Measurements from ENCODE around the gene SYDE2. TPM values are rescaled to one million over a fixed set of nuclear protein-coding genes. Genes with fewer than 3 reads are reported as not detected.

SYDE2 gene
- total and polyA plus RNA-seq, 2 experiments from 2014 or later, result 5.5 to 14.9 TPM

- Histone ChIP-seq H3K27me3 (no peaks in the 10 kb centered on the region), H3K9me2 (replicated peaks; ENCODE audit: insufficient read depth) (no peaks in the 10 kb centered on the region), H3K4me1 (ENCODE audit: insufficient read depth) (peaks cover 27% of the 10 kb centered on the region), H4K20me1 (ENCODE audit: insufficient read depth, poor library complexity, severe bottlenecking) (no peaks in the 10 kb centered on the region), H3K9me3 (ENCODE audit: low read depth) (no peaks in the 10 kb centered on the region), H3K27ac (peak overlapping the region; percentile 55), H2AFZ (peak overlapping the region; percentile 2), H3K4me2 (peak overlapping the region; percentile 55), H3K4me3 (no peak overlapping the region), H3K79me2 (no peaks in the 10 kb centered on the region), H3K36me3 (replicated peaks; ENCODE audit: insufficient read depth, low read depth) (no peaks in the 10 kb centered on the region)
- 19% methylated on average over 5 of the region's 5 CpGs for WGBS (ENCODE audit: low lambda C conversion rate, missing lambda C conversion rate)
- TF ChIP-seq EZH2phosphoT487 (IDR thresholded peaks at IDR 0.05; ENCODE audit: low read depth, severe bottlenecking, unreplicated experiment) (no peak), CTCF (IDR thresholded peaks at IDR 0.05; ENCODE audit: poor library complexity) (no peak), EZH2 (IDR thresholded peaks at IDR 0.05; ENCODE audit: borderline replicate concordance) (no peak)
- DNase-seq (ENCODE audit: low spot score), result no peak
Measured at GRCh38 chr1:85225624-85226380, 25.0 kb upstream of the SYDE2 start.

- WGBS (ENCODE audit: low lambda C conversion rate, missing lambda C conversion rate), result 17% methylated on average over 3 of the region's 3 CpGs
- peak; percentile 73 for DNase-seq (ENCODE audit: low spot score)
- Histone ChIP-seq H3K9me2 (replicated peaks; ENCODE audit: insufficient read depth) (no peaks in the 10 kb centered on the region), H4K20me1 (ENCODE audit: insufficient read depth, poor library complexity, severe bottlenecking) (no peaks in the 10 kb centered on the region), H3K4me3 (no peak overlapping the region), H3K4me2 (peak overlapping the region; percentile 55), H3K36me3 (replicated peaks; ENCODE audit: insufficient read depth, low read depth) (no peaks in the 10 kb centered on the region), H3K27me3 (no peaks in the 10 kb centered on the region), H3K27ac (peak overlapping the region; percentile 55), H3K79me2 (no peaks in the 10 kb centered on the region), H3K4me1 (ENCODE audit: insufficient read depth) (peaks cover 32% of the 10 kb centered on the region), H2AFZ (no peak overlapping the region), H3K9me3 (ENCODE audit: low read depth) (no peaks in the 10 kb centered on the region)
- TF ChIP-seq EZH2 (IDR thresholded peaks at IDR 0.05; ENCODE audit: borderline replicate concordance), result no peak
- TF ChIP-seq EZH2phosphoT487 (IDR thresholded peaks at IDR 0.05; ENCODE audit: low read depth, severe bottlenecking, unreplicated experiment), result no peak
- no peak for TF ChIP-seq CTCF (IDR thresholded peaks at IDR 0.05; ENCODE audit: poor library complexity)
Measured at GRCh38 chr1:85224734-85225623, 24.2 kb upstream of the SYDE2 start.

- TF ChIP-seq EZH2 (IDR thresholded peaks at IDR 0.05; ENCODE audit: borderline replicate concordance) (no peak), CTCF (IDR thresholded peaks at IDR 0.05; ENCODE audit: poor library complexity) (no peak), EZH2phosphoT487 (IDR thresholded peaks at IDR 0.05; ENCODE audit: low read depth, severe bottlenecking, unreplicated experiment) (no peak)
- no peaks in the 10 kb centered on the region for H3K79me2 ChIP-seq
- no peaks in the 10 kb centered on the region for H4K20me1 ChIP-seq (ENCODE audit: insufficient read depth, poor library complexity, severe bottlenecking)
- H3K9me2 ChIP-seq (replicated peaks; ENCODE audit: insufficient read depth), result no peaks in the 10 kb centered on the region
- H3K36me3 ChIP-seq (replicated peaks; ENCODE audit: insufficient read depth, low read depth), result no peaks in the 10 kb centered on the region
- no peak for DNase-seq (ENCODE audit: low spot score)
- H3K27ac ChIP-seq, result peak overlapping the region; percentile 12
- H3K4me1 ChIP-seq (ENCODE audit: insufficient read depth), result peaks cover 32% of the 10 kb centered on the region
- H3K4me3 ChIP-seq, result no peak overlapping the region
- H3K9me3 ChIP-seq (ENCODE audit: low read depth), result no peaks in the 10 kb centered on the region
- peak overlapping the region; percentile 55 for H3K4me2 ChIP-seq
- no peak overlapping the region for H2AFZ ChIP-seq
- no peaks in the 10 kb centered on the region for H3K27me3 ChIP-seq
Measured at GRCh38 chr1:85224295-85224694, 23.5 kb upstream of the SYDE2 start.

Data from hepatocyte (in vitro differentiated cells).